HG02623 (cell line): ENCODE results near the gene DNAAF3.
"Not testable (repeated sequence)": the region's sequence is repeated elsewhere in the genome, so short reads cannot be mapped to it uniquely, and the experiment has no call there.

Source experiments
- ATAC-seq: cut with Tn5 transposase; IDR thresholded peaks from one replicate; pipeline ENCODE4 v1.9.1; 2021; ENCODE audit warnings: moderate library complexity; ENCODE audit not compliant: unreplicated experiment

DNAAF3 gene

DNA sequence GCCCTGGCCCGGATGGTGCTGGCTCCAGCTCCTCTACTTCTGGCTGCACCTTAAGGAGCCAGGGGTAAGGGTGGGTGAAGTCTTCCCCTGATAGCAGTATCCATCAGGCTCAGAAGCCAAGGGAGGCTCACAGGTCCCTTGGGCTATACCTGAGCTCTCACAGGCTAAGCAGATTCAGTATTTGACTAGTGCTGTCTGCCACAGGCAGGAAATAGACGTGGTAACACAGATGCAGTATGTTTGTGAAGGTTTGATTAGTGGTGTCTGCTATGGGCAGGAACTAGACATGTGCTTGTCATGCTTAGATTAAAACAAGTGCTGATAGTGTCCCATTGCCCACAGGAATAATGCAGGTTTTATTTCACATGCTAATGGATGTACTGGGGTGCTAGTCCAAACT is 9.7 kb upstream of the DNAAF3 start:
- no peak for ATAC-seq

DNA sequence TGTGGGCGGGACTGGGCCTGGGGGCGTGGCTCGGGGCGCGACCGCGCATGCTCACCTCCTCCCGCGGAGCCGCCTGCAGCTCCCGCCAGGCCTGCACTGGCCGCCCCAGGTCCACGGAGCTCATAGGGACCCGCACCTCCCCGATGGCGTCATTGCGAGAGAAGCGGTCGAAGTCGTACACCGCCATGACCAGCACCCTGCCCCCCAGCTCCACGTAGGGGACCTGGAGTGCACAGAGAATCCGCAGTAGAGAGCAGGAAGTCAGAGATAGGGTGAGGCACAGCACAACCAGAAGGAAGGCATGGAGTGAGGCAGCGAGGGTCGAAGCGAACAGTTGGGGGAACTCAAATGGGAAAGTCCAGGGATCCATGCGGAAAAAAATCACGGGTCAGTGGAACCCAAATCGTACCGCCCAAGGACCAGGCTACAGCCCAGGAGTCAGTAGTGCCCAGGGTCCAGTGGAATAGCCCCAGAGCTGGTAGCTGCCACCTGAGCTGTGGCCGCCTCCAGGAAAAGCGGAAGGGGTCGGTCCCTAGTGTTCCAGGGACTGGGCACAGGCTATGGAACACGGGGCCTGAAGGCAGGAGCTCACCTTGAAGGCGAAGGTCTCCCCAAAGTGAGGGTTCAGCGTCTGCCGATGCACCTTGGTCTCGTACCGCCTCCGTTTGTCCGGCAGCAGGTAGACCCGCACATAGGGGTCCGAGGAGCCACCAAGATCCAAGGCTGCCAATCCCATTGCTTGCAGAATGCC is 8.9 kb upstream of the DNAAF3 start:
- no peak for ATAC-seq

DNA sequence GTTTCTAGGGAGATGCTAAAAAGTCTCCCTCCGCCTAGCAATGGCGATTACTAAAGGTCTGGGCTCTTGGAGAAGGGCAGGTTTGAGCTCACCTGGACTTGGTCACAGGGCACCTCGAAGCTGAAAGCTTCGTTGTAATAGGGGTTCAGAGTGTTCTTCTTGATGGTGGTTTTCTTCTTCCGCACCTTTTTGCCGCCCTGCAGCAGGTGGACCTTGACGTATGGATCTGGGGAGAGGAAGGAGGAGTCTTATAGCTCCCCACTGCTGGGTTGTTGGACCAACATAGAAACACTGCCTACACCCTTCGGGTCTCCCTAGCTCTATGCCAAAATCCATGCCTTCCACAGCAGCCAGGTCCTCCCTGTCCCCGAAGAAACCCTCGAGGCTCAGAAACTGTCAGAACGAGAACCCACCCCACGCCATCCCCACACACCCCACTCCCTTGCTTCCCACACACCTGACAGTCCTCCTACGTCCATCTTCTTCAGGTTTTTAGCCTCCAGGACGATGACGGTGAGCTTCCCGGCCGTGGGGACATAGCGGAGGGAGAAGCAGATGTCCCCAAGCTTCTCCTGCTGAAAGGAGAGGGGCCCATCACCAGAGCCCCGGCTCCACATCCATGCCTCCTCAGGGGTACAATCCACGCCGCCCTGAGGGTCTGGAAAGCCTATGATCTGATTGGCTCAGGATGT is 8.2 kb upstream of the DNAAF3 start:
- no peak for ATAC-seq

DNA sequence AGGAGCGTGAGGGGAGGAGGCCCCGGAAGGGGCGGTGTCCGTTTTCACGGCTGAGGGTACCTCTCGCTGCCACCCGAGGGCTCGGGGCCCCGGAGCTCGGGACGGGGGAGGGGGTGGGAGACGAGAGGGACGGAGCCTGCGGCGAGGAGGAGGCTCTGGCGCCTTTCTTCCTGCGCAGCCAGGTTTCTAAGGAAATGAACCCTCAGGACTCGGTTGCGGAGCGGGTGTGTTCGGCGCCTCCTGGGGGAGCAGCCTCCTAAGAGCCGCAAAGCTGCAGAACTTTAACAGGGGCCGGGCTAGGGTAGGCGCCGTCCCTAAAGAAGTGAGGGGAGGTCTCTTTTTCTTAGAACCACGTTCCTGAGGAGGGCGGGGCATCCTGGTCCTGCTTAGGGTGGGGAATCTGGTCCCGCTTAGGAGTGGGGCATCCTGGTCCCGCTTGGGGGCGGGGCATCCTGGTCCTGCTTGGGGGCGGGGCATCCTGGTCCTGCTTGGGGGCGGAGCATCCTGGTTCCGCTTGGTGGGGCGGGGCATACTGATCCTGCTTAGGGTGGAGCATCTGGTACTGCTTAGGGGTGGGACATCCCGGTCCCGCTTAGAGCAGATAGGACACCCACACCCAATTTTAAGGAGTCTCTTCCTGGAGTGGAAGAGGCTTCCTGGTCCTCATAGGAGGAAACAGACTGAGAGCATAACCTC is 7.4 kb upstream of the DNAAF3 start:
- no peak for ATAC-seq

DNA sequence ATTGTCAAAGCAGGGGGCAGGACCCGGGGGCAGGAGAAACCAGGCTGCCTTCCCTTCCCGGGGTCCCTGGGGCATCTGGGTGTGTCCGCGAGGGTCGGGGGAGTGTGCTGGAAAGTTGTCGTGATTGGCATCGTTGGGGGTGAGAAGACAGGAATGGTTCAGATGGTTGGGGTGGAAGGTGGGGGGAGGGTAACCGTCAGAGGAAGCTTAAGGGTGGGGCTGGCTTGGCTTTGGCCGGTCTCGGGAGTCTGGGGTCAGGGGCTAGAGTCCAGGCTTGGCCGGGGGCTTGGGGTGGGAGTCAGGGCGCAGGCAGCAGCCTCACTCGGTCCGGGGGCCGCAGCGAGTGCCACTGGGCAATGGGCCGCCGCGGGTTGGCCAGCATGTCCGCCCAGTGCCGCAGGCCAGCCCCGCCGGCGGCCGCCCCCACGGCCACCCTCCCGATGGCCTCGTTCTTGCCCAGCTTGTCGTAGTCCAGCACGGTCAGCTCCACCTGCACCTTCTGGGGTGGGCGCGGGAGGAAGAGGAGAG is 6.8 kb upstream of the DNAAF3 start:
- no peak for ATAC-seq

DNA sequence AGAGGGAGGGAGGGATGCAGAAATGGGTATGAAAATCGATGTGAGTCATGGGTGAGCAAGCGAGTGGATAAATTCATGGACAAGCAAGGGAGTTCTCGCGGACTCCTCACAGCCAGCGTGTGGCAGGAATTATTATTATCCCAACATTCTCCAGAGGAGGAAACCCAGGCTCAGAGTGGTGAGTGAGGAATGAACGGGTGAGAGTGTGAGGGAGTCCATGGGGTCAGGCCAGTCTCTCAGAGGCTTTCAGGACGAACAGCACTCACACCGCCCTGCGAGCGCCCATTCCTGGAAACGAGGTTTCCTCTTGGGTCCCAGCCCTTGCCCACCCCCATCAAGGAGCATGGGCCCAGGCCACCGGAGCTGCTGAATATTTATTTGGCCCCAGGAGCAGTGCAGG is 6.3 kb upstream of the DNAAF3 start:
- no peak for ATAC-seq

DNA sequence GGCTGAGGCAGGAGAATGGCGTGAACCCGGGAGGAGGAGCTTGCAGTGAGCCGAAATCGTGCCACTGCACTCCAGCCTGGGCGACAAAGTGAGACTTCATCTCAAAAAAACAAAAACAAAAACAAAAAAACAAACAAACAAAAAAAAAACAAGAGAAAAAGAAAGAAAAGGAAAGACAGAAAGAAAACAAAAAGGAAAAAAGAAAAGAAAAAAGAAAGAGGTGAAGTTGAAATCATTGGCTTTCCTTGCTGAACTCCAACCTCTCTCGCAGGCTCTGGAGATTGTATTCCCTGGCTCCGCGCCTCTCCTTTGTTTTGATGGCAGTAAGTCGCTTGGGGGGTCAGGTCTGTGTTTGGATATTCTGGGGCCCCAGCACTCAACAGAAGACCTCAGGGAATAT is 5.9 kb upstream of the DNAAF3 start:
- ATAC-seq: not testable (repeated sequence)

DNA sequence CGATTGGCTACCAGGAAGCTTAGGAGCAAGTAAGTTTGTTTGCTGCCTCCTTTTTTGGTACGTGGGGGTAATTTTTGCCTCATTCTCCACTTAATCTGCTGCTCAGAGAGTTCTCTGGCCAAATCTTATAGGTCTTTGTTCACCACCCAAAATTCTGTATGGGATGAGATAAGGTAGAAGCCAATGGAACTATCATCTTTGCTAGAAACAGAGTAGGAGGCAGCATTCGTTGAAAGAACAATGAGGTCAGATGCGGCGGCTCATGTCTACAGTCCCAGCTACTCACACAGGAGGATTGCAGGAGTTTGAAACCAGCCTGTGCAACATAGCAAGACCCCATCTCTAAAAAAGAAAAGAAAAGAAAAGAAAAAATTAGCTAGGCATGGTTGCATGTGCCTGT is 5.0 kb upstream of the DNAAF3 start:
- no peak for ATAC-seq

DNA sequence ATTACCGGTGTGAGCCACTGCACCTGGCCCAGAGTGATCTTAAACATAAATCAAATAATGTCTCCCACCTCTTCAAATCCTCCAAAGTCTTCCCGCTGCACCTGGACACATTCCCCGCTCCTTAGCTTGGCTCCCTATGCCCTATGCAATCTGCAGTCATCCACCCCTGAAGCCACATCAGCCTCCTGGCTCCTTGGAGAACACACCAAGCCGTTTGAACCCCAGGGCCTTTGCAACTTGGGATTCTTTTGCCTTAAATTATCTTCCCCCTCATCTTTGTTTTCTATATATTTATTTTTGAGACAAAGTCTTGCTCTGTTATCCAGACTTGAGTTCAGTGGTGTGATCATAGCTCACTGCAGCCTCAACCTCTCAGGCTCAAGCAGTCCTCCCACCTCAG is 2.7 kb upstream of the DNAAF3 start:
- ATAC-seq: no peak

DNA sequence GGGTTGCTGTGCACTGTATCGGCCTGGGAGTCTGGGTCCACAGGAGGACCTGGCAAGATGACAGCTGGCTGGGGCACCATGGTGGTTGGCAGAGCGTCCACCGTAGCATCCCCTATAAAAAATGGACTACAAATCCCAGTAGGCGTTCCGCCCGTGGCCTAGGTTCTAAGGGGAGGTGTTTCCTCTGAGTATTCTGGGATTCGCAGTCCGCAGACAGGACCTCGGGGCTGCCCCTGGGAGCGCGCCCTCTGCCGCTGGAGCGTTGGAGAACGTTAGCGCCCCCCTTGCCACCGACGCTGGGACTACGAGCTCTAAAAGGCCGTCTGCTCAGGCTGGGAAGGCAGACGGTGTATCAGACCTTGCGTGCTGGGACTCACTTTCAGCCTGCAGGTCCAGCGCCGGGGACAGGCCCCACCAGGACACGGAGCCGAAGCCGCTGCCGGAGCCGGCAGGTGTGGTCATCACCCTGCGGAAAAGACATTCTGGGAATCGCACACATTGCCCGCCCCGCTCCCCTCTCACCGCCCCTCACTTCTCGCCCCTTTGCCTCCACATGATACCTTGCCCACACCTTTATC is 372 bp downstream of the DNAAF3 start:
- no peak for ATAC-seq

DNA sequence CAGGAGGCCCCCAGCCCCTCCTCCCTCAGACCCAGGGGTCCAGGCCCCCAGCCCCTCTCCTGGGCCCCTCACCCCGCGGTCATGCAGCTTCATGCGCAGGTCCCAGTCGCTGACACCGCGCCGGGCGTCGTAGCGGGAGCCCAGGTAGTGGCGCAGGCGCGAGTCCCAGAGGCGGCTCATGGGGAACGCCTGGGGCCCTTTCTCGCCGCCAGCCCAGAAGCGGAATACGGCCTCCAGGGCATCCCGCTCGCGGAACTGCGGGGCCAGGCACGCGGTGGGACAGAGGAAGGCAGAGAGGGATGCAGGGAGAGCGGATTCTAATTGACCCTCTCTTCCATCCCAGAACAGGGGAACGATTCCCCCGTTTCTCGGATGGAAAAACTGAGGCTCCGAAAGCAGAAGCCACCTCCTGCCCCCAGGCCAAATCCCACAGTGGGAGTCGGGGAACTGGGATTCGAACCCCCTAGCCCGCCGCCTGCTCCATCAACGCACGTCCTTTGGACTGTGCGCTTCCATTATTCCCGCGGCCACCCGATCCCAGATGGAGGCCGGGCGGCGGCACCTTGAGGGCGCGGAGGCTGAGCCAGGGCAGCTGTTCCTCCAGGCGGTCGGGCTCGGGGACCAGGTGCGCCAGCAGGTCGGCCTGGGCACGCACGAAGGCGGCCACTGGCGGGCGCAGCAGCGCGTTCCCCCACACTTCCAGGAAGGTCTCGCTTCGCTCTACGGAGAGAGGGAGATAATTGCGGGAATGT is 4.7 kb downstream of the DNAAF3 start:
- ATAC-seq: no peak

DNA sequence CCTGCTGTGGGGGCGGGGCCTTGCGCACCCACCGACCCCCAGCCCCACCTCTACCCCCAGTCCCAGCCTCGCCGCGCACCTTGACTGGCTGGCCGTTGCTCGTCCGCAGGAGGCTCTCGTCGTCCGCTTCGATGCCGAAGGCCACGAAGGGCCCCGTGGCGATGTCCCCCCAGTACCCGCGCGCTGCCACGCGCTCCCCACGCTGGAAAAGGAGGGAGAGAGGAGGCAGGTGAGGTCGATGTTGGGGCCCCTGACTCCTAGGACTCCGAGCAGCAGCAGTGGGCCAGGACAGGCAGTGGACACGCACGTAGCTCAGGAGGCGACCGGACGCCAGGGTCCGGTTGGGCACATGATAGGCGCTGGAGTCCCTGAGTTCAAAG is 5.4 kb downstream of the DNAAF3 start:
- no peak for ATAC-seq

DNA sequence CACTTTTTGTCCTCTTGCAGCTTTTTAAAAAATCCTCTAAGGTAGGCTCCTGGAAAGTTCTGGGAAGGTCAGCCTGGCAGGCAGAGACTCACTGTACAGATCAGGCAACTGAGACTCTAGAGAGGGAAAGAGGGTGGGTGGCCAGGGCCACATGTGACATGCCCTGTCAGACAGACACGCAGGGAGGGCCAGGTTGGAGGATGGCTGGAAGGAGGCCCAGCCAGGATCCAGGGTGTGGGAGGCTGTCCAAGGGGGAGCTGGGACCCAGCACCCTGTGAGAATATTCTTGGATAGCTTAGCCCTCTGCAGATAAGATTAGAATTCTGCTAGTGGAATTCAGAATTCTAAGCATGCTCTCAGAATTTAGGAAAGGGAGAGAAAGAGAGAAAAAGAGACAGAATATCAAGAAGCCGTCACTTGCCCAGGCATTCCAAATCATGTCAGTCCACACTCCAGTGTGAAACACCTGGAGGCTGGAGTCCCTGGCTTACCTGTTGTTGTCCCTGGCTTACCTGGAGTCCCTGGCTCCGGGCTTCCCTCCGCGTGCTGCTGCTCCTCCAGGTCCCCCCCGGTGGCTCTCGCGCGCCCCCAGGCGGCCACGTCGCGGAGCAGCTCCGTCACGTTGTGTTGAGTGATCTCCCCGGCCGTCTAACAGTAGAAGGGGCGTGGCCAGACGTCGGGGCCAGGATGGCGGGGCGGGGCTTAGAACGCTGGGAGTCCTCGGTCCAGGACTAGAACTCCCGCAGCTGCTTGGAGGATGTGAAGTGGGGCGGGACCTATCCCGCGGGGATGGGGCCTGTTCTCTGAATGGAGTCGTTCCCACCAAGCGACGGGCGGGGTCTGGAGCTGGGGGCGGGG is 6.1 kb downstream of the DNAAF3 start:
- no peak for ATAC-seq

DNA sequence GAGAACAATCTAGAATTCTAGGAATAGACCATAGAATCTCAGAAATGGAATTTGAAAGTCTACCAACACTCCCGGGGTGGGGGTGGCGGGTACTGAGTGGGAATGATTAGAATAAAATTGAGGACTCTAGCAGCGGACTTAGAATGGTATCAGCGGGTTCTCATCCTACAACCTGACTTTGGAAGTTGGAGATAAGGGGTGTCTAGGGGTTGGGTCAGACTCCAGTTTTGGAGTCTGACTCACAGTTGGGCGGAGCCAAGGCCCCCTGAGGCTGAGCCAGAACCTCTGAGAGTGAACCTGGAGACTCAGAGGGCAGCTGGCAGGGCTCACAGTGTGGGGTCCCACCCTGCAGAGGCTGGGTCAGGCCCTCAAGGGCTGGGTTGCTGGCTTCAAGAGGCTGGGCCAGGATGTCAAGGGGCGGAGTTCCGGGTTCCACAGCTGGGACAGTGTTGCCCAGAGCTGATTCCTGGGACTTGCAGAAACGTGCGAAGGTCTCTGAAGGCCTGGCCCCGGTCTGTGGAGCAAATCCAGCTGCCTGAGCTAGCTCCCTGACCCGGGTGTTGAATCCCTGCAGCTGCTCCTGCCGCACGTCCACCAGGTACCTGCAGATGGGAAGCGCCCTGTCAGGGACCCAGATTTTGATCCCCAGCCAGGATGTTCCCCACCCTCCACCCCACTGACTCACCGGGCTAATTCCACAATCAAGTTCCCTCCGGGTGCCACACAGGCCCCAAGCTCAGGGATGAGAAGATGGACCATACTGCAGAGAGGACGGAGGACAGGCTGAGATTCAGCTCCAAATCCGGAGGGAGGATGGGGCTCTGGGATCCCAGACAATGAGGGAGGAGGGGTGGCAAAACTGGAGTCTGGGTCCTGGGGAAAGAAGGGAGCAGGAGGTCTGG is 7.3 kb downstream of the DNAAF3 start:
- ATAC-seq: no peak

DNA sequence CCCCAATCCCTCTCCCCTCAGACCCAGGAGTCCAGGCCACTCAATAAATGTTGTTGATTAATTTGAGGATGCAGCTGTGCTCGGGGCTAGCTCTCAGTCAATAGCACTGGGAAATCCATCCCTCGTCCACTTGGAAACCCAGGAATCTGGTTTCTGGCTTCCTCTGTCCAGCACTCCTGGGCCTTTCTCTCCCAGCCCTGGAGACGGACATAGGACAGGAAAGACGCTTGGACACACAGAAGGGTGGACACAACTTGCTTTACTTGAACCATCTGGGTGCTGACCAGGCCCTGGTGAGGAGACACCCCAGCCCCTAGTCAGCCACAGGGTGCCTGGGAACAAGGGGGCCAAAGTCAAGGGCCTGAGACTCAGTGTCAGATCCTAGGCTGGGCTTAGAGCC is 8.0 kb downstream of the DNAAF3 start:
- no peak for ATAC-seq

DNA sequence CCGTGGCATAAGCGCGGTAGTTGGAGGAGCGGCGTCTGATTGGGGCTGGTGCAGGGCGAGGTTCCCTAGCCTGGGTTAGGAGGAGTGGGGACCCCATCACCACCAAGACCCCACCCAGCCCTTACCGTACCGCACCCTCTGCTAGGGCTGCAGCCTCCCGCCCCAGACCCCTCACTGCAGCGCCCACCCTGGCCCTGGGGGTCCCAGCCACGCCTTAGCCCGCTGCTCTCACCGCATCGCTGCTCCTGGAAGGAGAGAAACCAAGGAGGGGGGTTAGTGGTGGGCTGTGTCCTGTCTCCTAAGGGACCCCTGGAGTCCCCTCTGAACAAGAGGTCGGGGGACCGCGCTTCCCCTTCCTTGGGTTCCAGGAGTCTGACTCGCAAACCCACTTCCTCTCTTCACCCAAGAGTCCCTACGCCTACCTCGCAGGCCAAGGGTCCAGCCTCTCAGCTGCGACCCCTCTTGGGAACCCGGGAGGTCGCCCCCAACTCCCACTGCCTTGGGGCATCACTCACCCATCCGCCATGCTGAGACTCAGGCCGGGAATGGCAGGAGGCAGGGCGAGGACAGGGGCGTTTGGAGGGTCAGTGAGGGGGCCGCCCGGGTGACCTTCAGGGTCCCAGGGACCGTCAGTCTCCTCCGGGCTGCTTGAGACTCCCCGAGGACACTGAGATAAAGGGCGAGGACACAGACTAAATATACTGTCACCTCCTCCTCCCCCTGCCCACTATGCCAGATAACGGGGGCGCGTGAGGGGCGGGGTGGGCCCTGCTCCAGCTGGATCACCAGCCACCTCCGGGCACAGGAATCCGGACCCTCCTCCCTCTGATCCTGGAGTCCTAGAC is 9.1 kb downstream of the DNAAF3 start, which contains the start of gene TNNI3:
TSS of gene TNNI3 (minus strand) at position 669 of the 845 bp plus-strand sequence. CDS start at position 526, 143 bp downstream.
- ATAC-seq: no peak

DNA sequence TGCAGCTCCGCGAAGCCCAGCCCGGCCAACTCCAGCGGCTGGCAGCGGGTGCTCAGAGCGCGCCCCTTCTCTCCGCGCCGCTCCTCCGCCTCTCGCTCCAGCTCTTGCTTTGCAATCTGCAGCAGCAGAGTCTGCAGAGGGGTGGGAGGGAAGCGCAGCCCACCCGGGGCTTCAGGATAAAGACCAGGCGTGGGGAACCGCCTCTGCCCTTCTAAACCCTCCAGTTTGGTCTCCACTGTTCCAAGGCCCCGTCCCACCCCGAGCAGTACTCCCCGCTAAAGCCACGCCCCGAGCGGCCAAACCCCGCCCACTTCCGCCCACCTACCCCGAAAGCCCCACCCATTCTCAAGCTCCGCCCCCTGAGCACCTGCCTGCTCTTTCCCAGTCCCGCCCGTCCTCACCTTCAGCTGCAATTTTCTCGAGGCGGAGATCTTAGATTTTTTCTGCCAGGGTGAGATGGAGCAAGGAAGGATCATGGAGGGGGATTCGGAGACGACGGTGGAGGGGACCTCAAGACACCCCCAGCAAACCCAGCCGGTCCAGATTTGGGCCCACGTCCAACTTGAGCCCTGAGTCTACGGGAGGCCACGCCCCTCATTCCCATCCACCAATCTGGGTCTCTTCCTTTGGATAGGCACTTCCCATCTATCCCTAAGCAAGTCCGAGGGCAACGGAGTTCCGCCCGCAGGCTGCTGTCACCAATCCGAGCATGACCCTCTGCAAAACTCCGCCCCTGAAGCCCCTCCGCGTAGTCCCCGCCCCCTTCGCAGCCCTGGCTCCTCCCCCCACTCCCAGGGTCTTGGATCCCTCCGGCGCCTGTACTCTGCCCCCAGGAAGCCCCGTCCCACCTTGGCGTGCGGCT is 10.0 kb downstream of the DNAAF3 start:
- no peak for ATAC-seq
